ENCODE data around the gene CAMK4.
"Not testable (repeated sequence)": the region's sequence is repeated elsewhere in the genome, so short reads cannot be mapped to it uniquely, and the experiment has no call there.

Gene CAMK4

GRCh38 chr5:111386832-111387162 lies 162.6 kb downstream of the CAMK4 start:
- no peak for DNase-seq

- no peak for DNase-seq
These were observed 163.2 kb downstream of the CAMK4 start for GRCh38 chr5:111387361-111387760.

DNA sequence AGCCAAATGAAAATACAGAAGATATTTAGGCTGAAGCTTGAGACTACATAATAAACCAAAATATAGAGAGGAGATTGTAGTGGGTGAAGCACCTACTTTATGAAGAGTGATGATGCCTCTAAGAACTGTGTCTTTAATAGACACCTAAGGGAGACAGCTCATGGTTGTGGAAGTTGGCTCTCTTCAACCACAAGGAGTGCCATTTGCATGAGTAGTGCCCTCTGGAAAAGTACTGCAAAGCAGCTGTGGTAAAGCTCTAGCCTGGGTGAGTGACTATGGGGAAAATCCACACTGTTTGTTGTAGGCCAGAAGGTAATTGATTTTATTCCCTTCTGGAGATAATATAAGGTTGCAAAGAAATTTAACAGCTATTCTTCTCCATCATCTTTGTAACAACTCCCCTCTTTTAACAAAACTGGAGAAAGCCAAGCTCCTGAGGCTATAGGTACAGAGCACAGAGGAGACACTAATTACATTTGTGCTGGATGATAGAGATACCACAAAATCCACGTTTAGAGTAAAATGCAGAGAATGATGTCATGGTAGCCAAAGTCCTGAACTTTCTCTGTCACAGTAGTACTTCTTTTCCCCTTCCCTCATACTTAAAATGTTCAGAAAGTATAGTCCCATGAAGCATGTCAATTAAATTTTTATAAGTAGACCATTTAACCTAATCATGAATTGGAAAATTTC lies 165.4 kb downstream of the CAMK4 start:
- DNase-seq: no peak

- DNase-seq: no peak
These were observed 168.0 kb downstream of the CAMK4 start for GRCh38 chr5:111392181-111392580.

GRCh38 chr5:111394586-111394985 lies 170.4 kb downstream of the CAMK4 start:
- no peak for DNase-seq

DNA sequence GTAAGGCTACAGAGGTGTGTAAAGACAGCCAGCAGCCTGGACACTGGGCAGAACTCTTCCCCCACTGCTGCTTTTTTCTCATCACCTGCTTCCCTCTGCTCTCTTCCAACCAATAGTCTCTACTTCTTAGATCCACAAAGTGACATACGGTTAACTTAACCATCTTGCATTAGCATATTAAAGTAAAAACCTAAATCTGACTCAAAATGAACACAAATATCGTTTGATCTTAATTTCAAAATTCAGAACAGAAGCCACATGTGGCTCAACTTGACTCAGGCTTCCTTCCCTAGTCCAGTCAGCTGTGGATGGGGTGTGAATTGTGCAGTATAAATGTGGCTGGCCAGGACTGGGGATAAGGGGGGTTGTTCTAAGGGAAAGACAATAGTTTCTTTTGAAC lies 173.8 kb downstream of the CAMK4 start:
- no peak for DNase-seq

GRCh38 chr5:111399113-111399512 lies 174.9 kb downstream of the CAMK4 start:
- DNase-seq: no peak

DNA sequence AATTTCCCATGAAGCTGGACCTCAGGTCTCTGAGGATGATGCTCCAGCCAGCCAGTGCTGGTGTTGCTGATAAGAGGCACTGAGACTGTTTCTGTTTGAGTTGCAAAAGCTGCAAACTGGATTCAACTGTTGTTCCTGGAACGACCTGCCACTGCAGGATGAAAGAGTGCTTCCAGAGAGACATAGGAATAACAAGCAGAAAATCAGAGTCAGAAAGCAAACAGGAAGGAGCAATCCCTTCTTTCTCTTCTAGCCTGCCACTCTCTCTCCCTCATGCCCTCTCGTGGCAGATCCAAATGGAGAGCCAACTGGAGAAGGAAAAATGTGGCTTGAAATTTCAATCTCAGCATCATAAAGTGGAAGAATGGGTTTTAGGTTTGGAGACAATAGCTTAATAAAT lies 177.7 kb downstream of the CAMK4 start:
- DNase-seq: no peak

DNA sequence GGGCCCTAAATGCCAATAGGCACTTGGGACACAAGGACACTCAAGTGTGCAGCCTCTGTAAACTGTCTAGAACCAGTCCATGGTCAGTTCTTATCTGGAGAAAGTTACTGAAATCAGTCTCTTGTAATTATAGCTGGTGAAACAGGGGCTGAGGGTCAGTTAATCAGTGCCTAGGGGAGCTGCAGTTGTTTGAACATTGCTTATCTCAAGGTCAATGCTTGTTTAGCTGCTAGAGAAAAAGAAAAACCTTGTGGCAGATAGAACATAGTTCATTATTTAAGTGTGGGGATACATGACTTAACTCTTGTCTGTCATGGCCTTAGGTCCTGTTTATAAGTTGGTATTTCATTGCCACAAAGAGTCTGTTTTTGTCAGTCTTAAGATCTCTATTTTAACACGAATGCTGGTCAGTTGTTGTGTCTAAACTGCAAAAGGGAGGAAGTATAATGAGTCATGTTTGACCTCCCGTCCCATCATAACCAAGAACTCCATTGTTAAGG lies 180.1 kb downstream of the CAMK4 start:
- DNase-seq: no peak

DNA sequence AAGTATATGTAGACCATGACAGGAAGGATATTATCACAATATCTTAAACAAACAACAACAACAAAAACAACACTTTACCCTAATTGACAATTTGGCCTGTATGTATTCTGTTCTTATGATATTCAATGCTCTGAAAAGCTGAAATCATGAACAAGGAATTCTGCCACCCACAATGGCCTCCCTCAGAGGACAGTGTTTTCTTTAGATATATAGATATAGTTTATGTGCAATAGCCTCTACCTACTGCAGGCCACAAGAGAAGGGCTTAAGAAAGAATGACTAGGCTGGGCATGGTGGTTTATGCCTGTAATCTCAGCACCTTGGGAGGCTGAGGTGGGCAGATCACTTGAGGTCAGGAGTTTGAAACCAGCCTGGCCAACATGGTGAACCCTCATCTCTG lies 183.4 kb downstream of the CAMK4 start:
- DNase-seq: no peak

DNA sequence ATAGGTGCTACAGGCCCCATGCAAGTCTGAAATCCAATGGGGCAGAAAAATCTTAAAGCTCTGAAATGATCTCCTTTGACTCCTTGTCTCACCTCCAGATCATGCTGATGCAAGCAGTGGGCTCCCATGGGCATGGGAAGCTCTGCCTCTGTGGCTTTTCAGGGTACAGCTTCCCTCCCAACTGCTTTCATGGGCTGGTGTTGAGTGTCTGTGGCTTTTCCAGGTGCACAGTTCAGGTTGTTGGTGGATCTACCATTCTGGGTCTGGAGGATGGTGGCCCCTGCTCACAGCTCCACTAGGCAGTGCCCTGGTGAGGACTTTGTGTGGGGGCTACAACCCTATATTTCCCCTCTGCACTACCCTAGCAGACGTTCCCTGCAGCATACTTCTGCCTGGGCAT lies 184.6 kb downstream of the CAMK4 start:
- no peak for DNase-seq

DNA sequence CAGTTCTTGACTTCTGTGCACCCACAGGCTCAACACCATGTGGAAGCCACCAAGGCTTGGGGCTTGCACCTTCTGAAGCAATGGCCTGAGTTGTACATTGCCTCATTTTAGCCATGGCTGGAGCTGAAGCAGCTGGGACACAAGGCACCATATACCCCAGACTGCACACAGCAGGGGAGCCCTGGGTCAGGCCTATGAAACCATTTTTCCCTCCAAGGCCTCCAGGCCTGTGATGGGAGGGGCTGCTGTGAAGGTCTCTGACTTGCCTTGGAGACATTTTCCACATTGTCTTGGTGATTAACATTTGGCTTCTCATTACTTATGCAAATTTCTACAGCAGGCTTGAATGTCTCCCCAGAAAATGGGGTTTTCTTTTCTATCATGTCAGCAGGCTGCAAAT lies 185.1 kb downstream of the CAMK4 start:
- not testable (repeated sequence) for DNase-seq

DNA sequence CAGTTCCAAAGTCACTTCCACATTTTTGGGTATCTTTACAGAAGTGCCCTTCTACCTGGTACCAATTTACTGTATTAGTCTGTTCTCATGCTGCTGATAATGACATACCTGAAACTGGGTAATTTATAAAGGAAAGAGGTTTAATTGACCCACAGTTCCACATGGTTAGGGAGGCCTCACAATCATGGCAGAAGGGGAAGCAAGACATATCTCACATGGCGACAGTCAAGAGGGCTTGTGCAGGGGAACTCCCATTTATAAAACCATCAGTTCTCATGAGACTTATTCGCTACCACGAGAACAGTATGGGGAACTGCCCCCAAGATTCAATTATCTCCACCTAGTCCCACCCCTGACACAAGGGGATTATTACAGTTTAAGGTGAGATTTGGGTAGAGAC lies 185.9 kb downstream of the CAMK4 start:
- not testable (repeated sequence) for DNase-seq

DNA sequence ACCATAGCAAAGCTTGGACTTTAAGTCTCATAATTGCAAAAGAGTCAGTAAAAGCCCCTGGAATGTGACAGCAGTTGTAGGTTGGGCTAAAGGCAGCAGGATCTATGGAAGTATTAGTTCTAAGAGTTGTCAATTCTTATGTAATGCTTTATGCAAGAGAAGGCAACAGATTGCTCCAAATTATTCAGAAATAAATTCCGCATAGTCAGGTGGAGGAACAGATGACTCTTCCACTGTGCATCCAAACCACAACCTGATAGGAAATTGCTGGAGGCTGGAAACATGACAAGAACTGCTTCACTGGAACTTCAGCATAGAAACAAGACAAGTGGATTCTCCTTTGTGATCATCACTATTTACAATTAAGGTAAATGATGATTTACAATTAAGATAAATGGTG lies 187.1 kb downstream of the CAMK4 start:
- DNase-seq: no peak

- no peak for DNase-seq
These were observed 188.4 kb downstream of the CAMK4 start for GRCh38 chr5:111412593-111412992.

DNA sequence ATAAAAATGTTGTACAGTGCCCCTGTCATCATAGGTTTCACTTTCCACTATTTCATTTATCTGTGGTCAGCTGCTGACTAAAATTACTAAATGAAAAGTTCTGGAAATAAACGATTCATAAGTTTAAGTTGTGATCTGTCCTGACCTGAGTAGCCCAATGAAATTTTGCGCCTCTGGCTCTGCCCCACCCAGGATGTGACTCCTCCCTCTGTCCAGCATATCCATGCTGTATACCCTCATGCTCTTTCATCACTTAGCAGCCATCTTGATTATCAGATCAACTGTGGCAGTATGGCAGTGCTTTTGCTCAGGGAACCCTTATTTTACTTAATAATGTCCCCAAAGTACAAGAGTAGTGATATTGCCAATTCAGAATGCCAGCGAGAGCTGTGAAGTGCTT lies 190.9 kb downstream of the CAMK4 start:
- DNase-seq: peak; percentile 16

- DNase-seq: no peak
These were observed 198.1 kb downstream of the CAMK4 start for GRCh38 chr5:111422245-111422644.

DNA sequence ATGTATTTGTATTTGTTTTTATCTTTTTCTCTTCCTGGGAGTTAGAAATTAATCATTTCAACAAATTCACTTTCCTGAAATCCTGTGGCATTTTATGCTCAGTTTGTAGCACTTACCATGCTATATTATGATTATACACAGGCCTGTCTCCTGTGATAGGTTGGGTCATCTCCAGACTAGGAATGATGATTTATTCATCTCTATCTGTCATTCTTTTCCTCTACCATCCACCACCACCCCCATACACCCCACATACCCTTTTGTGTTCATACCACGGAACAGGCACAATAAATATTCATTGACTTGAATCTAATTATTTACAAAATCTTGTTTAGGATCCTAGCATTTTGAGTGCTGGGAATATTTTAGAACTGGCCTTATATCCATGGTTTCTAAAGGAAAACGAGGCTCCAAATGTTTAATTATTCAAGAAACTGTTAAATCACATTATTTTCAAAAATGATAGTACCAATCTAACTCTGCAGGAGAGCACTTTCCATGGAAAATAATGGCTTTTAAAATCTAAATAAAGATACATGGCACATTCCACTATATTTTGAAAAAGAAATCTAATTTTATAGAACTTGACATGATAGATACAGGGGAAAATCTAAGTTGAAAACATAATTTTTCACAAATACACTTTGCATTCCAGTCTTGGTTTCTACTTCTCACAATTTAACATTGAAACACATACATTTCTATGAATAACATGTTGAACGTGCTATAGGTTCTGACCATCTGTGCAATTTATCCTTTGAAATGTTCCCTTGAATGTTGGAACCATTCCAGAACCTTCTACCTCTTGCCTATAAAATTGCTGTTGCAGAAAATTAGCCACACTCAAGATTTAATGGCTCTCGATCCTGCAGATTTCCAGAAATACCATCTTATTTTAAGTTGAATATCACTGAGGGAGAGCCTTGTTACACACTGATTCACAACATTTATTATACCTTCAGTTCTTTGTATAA lies 198.8 kb downstream of the CAMK4 start:
- DNase-seq: no peak

- no peak for DNase-seq
These were observed 201.0 kb downstream of the CAMK4 start for GRCh38 chr5:111425205-111425604.

DNA sequence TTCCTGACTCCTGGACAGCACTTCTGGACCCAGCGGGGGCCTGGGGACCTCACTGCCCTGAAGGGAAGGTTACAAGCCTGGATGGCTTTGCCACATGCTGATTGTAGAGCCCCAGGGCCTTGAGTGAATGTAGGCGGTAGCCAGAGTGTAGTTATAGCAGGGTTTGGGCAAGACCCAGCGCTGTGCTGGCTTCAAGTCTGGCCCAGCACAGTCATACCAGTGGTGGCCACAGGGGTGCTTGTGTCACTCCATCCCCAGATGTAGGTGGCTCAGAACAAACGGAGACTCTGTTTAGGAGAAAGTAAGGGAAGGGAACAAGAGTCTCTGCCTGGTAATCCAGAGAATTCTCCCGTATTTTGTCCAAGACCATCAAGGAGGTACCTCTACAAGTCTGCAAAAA lies 203.6 kb downstream of the CAMK4 start:
- no peak for DNase-seq

DNA sequence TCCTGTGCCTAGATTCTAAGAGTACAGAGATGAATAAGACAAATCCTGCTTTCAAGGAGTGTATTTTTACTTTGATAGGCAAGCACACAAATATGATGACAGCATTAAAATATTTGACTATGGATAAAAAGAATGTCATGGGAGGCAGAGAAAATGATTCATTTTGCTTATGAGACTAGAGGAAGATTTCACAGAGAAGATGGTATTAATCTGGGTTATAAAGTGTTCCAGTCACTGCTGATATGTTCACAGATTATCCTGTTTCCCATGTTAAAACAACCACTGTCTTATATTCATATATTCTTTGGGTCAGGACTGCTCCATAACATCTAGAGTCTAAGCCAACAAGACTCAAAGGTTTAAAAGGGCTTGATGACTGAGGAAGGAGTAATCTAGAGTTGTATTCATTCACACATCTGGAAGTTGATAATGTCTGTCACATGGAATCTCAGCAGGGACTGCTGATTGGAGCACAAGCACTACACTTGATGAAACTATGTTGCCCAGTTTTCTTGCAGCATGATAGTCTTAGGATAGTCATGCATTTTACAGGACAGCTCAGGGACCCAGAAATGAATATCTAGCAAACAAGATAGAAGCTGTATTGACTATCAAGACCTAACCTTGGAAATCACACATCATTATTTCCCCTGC lies 208.8 kb downstream of the CAMK4 start:
- DNase-seq: no peak

GRCh38 chr5:111434800-111435199 lies 210.6 kb downstream of the CAMK4 start:
- no peak for DNase-seq

GRCh38 chr5:111439473-111440075 lies 215.4 kb downstream of the CAMK4 start:
- no peak for DNase-seq
